ENCODE results near the gene PLCL2.
"Not testable (repeated sequence)": the region's sequence is repeated elsewhere in the genome, so short reads cannot be mapped to it uniquely, and the experiment has no call there.

The PLCL2 gene

DNA sequence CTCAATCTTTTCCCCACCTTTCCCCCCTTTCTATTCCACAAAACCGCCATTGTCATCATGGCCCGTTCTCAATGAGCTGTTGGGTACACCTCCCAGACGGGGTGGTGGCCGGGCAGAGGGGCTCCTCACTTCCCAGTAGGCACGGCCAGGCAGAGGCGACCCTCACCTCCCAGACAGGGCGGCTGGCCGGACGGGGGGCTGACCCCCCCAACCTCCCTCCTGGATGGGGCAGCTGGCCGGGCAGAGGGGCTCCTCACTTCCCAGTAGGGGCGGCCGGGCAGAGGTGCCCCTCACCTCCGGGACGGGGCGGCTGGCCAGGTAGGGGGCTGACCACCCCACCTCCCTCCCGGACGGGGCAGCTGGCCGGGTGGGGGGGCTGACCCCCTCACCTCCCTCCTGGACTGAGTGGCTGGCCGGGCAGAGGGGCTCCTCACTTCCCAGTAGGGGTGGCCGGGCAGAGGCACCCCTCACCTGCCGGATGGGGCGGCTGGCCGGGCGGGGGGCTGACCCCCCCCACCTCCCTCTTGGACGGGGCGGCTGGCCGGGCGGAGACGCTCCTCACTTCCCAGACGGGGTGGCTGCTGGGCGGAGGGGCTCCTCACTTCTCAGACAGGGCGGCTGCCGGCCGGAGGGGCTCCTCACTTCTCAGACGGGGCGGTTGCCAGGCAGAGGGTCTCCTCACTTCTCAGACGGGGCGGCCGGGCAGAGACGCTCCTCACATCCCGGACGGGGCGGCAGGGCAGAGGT is 95.2 kb downstream of the PLCL2 start:
- DNase-seq, result not testable (repeated sequence)

DNA sequence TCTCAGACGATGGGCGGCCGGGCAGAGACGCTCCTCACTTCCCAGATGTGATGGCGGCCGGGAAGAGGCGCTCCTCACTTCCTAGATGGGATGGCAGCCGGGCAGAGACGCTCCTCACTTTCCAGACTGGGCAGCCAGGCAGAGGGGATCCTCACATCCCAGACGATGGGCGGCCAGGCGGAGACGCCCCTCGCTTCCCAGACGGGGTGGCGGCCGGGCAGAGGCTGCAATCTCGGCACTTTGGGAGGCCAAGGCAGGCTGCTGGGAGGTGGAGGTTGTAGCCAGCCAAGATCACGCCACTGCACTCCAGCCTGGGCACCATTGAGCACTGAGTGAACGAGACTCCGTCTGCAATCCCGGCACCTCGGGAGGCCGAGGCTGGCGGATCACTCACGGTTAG is 95.8 kb downstream of the PLCL2 start:
- DNase-seq, result not testable (repeated sequence)

DNA sequence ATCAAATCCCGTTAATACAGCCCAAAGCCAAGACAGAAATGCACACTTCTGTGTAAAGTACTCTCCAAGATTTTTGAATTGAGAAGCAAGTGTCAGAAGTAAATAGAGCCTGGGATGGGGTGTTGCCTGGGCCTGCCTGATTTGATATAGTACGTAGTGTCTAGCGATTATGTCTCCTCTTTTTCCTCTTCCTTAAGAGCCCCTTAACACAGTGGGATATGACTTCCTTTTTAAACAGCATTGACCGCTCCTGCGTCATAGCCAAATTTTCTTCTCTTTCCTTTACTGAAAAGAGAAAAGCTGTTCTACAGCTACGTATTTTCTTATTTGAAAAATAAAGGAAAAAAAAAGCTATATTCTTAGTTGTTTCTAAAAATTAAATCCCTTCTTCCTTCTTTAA is 97.7 kb downstream of the PLCL2 start:
- DNase-seq, result no peak

DNA sequence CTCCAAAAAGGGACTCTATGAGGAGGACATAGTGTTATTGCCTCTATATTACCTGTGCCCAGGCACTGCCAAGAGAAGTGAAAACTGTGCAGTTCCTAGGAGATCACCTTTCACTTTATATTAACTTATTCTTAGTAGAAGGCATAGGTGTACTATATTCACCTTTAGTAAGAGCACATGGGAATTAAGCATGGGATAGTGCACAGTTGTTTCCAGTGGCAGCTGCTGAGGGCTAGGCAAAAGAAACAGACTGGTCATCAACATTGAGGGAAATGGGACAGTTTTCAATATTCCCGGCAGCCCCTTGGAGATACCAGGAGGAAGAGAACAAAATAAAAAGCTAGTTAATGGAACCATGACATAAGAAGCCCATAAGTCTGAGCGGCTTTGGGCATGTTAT is 100.9 kb downstream of the PLCL2 start:
- DNase-seq, result no peak

DNA sequence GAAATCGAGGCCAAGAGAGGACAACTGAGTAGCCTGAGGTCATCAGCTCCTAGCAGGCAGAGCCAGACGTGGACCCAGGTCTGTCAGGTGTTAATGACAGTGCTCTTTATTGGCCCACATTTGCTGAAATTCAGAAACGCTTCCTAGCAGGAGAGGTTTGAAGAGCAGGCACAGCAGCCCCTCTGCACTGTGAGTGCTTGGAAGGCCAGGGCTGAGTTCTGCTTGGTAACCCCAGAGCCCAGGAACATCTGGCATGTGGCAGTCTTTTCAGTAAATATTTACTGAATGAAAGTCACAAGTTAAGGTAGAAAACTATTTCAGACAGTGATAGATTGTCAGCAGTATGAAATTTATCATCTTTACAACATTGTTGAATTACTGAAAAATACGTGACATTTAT is 102.4 kb downstream of the PLCL2 start:
- no peak for DNase-seq

DNA sequence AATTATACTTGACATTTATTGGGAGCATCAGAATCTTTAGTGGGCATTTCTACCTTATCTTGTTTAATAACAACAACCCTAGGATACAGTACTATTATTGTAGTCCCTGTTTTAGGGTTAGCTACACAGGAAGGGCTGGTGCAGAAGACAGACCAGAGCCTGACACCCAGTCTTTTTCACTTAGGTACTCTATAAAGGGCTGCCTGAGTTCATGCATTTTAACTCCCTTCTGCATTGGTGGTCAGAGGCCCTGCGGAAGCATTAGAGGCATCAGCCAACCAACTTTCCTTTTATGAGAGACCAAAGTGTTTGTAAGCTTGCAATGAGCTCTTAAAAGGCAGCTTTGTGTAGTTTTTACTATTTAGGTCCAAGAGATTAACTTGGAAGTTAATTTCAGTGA is 105.4 kb downstream of the PLCL2 start:
- no peak for DNase-seq

DNA sequence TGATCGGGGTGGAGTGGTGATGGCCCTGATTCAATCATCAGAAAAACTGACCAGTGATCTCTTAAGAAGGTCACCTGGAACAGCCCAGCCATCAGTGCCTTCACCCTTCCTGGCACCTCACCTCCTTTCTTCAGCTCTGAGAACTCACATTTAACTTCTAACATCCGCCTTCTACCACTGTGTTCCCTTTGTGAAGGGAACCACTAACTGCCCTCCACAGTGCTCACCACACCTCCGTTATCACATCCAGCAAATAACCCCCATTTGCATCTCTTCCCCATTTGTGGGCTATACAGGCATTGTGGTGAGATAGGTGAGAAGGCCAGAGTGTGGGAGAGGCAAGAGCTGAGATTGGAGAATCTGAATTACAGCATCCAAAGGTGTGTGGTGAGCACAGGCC is 107.4 kb downstream of the PLCL2 start:
- DNase-seq, result no peak

DNA sequence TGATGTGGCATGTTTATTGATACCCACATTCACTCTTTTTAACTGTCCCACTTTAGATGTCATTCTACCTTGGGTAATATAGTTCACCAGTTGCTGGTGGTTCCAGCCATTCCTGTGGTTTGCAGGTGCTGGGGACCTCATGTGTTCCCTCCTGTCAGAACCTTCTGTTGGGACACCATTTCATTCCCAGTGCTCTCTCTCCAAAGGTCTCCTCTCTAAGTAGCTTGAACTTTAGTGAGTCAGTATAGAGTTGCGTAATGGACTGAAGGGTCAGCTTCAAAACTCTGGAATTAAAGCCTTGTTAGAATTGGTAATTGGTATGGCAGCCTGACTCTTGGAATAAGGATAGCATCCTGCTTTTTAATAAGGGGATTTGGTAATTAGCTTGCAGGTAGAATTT is 108.5 kb downstream of the PLCL2 start:
- no peak for DNase-seq

DNA sequence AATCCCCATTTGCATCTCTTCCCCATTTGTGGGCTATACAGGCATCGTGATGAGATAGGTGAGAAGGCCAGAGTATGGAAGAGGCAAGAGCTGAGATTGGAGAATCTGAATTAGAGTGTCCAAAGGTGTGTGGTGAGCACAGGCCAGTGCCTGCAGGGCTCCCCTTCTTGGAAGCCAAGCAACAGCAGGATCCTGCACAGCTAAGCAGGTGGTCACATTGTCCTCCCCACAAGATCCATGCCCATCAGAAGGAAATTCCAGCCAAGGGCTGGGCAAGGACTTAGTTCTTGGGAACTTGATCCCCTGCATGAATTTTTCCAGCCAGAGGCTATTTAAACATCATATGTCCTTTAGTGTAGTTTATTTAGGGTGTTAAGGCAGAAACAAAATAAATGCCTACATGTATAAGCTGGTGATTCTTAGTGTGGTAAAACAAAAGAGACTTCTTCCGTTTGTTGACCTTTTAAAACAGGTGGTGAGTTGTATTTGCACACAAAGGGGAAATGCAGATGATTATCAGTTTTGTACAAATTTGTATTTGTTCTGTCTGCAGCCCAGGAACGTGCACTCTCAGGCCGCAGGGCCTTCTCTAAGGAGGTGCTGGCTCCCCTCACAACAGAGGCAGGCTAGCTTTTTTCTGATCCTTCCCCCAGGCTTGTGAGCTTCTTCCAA is 110.2 kb downstream of the PLCL2 start:
- no peak for DNase-seq

DNA sequence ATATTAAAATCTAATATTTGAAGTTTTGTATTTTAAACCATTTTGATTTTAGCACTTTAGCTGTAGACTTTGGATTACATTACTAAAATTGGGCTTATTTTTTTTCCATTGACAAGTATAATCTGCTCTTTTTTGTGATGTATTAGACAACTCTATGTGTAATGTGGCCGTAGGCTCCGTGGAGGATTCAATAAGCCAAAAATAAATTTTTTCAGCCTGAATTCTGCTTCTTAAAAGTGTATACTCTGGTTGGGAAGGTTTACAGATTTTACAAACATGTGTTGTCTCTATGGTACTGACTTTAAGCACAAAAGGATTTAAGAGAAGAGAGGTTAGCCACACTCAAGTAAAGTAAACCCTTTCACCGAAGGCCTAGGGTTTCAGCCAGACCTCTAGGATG is 110.8 kb downstream of the PLCL2 start:
- DNase-seq, result no peak

DNA sequence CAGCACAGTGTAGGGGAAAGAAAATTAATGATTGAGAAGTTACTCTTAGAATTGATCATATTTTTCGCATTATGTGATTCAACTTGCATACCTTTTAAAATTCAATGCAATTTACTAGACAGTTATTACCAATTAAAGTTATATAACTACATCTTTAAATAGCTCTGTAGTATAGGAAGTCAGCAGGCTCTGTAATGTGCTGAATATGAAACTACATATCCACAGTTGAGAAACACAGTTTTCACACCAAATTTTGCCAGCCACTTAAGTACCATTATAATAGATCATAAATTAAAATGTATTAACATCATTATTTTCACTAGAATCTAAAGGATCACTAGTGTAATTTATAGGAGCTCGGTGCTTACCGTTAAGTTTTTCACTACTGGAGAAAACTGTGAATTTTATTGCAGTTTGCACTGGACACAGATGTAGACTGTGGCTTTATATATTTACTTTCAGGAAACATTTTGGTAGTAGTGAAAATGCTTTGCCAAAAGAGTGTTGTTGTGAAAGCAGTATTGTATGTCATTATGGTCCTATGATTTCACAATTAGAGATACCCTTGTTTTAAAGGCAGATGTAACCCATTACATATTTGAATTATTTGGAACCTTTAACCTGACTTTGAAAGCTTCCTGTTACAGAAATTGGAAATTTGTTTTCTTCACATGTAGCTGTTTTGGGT is 113.6 kb downstream of the PLCL2 start:
- DNase-seq, result no peak

DNA sequence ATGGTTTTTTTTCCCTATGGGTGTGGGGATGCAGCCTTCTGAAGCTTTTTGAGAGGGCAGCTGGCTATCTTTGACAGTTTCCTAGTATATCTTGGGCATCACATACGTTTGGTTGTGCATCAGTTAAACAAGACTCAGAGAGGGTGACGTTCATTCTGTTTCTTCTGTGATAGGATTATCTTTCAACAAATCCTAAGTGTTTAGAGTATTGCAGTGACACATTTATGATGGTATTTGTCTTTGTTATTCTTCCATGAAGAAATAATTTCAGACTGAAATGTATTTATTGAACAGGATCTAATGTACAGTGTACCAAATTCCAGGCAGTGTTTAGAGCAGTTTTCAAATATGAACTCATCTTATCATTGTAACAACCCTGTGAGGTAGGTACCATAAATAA is 114.4 kb downstream of the PLCL2 start:
- no peak for DNase-seq

DNA sequence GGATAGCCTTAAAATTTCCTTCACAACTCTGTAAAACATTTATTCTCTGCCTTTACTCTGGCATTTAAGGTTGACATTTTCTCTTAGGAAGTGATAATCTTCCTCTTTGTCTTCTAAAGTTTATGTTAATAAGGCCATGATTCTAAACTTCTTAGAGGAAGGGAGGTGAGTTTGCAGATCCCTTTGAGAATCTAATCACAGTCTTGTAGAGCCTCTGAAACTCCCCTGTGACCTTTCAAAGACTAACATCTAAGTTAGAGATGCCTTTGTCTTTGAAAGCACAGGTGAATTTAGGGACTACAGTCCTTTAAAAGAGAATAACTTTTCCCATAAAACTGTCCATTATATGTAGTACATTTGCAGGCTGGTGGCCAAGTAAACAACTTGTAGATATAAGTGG is 115.1 kb downstream of the PLCL2 start:
- DNase-seq, result no peak

DNA sequence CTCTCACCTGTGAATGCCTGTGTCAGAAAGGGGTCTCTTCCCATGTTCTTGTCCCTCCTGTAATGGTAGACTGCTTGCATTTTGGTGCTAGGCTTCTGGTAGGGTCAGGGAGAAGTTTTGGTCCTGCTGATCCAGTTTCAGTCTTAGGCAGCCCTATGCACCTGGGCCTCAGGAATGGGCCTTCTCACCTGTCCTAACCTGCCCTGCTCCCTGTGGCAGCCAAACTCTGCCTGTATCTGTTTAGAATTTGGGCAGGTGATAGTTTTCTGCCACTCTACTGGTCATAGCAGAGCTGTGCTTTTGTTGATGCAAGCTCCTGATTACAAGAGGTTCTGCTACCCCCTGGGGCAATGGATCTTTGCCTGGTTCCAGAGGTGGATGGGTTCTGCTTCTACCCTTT is 118.7 kb downstream of the PLCL2 start:
- DNase-seq, result no peak

DNA sequence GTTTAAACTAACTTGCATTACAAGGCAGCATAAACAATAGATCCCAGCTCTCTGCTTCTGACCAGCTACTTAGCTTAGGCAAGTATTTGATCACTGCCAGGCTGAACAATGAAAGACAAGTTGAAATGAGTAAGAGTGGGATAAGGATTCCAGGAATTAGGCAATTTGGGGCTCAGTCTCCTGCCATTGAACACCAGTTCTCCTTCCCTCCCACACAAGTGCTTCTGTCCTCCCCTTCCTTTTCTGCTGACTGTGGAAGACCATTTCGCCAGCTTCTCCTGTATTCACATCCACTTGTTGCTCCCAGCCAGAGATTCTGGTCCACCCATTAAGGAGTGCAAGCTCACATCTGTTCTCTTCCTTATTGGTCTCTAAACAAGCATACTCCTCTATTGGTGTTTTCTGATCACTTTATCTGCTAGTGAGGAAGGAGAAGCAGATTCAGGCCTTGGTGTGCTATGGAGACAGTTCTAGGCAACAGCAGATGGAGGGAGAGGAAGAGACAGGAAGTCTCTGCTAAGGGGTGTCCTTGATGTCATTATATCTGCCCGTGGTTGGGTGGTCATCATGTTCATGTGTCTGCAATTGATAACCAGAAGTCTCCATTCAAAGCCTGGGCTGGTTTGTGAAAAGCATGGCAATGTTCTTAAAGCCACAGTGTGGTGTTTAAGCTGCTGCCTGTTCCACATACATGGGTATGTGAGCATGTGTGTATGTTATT is 121.5 kb downstream of the PLCL2 start:
- no peak for DNase-seq

DNA sequence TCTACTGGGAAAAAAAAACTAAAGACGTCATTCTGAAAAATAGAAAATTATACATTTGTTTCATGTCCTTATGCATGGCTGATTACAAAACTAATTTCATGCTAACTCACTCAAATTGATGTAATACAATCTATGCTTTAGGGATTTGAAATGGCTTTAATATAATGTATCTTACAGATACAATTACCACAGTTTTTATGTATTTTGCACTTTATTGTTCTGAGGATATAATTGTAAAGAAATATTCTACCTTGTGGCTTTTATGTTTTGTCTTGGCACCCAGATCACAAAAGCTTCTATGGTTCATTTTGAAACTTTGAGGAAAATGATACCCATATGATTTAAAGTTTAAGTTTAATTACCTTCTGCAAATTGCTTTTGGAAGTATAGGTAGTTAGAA is 122.5 kb downstream of the PLCL2 start:
- DNase-seq, result no peak

DNA sequence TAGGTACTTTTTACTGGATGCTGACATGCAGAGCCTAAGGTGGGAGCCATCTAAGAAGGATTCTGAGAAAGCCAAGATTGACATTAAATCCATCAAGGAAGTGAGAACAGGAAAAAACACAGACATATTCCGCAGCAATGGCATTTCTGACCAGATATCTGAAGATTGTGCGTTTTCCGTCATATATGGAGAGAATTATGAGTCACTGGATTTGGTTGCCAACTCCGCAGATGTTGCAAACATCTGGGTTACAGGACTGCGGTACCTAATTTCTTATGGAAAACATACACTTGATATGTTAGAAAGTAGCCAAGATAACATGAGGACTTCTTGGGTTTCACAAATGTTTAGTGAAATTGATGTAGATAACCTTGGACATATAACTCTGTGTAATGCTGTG is 125.1 kb downstream of the PLCL2 start:
- no peak for DNase-seq

DNA sequence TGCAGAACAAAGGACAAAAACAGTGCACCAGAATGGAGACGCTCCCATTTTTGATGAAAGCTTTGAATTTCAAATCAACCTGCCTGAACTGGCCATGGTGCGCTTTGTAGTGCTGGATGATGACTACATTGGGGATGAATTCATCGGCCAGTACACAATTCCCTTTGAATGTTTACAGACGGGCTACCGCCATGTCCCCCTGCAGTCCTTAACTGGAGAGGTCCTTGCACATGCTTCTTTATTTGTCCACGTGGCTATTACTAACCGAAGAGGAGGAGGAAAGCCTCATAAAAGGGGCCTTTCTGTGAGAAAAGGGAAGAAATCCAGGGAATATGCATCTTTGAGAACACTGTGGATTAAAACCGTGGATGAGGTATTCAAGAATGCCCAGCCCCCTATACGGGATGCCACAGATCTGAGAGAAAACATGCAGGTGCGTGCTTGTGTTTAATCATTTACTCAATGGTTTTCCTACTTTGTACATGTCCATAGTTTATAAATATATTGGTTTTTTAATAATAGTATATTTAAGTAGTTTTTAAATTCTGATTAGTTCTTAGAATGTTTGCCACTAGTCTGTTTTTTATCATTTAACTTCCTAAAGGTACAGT is 127.1 kb downstream of the PLCL2 start:
- DNase-seq, result no peak

DNA sequence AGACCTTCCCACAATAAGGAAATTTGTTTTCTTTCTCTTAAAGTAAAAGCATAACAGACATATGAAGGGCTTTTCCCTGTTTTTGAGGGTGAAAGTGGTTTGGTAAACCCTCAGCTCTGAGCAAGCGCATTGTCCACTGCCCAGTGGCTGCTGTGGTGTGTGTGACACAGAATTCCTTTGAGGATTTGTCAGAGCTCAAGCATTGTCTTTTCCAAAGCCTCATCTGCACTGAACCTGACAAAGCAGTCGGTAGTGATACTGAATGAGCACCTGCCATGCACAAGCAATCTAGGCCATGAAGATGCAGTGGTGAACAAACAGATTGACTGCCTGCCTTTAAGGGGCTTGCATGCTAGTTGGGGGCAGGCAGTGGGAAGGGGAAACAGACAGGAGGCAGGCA is 128.3 kb downstream of the PLCL2 start:
- no peak for DNase-seq

DNA sequence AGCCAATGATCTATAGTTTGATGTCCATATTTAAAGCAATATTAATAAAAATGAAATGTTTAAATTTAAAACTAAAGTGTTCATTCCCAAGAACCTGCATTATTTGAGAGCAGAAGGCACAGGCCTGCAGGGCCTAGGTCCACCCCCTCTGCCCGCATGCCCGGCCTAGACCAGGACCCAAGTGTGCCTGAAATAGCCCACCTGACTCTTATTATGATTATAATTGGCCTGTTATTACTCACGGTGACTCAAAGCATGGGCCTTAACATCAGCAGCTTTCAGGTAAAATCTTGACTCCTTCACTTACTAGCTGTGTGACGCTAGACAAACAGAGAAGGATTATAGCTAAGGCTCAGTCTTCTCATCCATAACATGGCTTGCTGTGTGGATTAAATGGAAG is 128.8 kb downstream of the PLCL2 start:
- no peak for DNase-seq

DNA sequence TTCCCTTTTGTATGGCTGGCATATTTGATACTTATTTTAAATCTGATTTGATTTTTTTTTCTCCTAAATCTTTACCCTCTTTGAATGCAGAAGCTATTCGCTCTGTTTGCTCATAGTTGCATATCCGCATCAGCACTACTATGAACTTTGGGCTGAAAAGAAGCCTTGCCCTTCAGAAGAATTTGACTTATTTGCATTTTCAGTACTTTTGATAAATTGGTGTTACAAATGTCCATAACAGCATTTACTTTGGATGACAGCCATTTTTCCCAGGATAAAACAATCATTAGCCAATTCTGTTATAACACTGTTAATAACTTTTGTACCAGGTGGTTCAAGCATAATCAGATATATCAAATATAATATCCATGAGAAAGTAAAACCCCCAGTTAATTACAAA is 129.5 kb downstream of the PLCL2 start:
- DNase-seq, result no peak

DNA sequence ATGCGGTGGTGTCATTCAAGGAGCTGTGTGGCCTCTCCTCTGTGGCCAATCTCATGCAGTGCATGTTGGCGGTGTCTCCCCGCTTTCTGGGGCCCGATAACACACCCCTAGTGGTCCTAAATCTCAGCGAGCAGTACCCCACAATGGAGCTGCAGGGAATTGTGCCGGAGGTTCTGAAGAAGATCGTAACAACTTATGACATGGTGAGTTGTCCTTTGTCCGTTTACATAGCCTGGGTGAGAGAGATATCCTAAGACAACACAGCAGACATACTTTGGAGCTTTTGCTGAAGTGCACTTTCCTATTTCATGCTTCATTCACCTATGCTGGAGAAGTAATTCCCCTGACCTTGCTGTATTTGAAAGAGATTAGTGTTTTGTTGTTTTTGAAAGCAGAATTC is 130.0 kb downstream of the PLCL2 start:
- no peak for DNase-seq

DNA sequence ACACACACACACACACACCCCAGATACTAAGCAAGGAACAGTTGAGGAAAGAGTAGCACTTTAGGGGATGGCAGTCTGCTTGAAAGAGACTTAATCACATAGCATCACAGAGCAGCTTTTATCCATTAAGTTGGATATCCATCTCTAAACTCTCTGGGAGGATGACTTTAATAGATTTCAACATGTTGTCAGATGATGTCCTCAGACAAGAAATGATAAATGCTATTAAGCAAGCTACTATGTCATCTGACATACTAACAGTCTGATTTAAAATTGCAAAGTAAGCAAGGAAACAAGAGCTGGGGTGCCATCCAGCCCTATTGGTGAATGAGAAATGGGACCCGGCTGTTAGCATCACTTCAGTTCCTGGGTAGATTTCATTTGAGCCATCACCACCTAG is 136.9 kb downstream of the PLCL2 start:
- no peak for DNase-seq

All from amniotic stem cell (primary cell).